Right renal cortex interstitium (tissue), 3 donors: ENCODE measurements around the gene ZBTB4. TPM values are rescaled to one million over a fixed set of nuclear protein-coding genes. Genes with fewer than 3 reads are reported as not detected.
"Not testable (repeated sequence)": the region's sequence is repeated elsewhere in the genome, so short reads cannot be mapped to it uniquely, and the experiment has no call there.

Source experiments
- DNase-seq, 3 donors: peaks; one replicate each; pipeline ENCODE4 v3.0.0-alpha.2; 2013; ENCODE audit warnings: low read depth in 3 of 3, low spot score in 2 of 3
- polyA plus RNA-seq, 3 donors: library from polyadenylated mRNA; unstranded; fragments of 120-200 nt; gene quantifications; one replicate each; pipeline ENCODE4 v1.2.1, GENCODE V29; 2013; ENCODE audit not compliant: insufficient read length in 3 of 3

ZBTB4 gene
- polyA plus RNA-seq, 3 donors = 35.9 to 38.0 (median 37.6) TPM

DNA sequence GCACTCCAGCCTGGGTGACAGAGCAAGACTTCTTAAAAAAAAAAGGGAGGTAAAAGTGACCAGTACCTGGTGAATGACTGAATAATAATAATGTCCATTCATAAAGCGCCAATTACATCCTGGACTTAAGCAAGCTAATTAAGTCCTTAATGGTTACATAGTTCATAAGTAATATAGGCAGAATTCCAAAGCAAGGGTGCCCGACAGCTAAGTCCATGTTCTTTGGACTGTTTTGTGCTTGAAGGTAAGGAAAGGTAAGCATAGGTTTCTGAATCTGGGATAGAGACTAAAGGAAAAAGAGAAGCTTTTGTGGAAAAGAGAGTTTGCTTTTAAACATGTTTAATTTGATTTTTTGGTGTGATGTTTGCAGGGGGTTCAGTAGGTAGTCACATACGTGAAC, 14.5 kb upstream of the ZBTB4 start:
- no peak for DNase-seq

DNA sequence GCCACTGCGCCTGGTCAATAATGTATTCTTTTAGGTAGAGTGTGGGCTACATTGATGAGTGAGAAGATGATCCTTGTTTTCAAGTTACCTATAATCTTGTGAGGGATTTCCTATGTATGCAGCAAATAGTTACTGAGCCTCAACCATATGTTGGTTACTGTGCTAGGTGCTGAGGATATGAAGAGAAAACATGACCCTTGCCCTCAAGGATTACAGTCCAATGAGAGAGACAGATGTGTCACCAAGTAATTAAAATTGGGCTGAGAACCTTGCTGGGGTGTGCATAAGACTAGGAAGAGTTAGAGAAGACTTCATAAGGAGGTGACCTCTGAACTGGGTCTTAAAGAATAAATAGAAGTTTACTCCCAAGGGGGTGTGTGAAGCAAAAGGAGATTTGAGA, 12.2 kb upstream of the ZBTB4 start:
- DNase-seq = no peak

DNA sequence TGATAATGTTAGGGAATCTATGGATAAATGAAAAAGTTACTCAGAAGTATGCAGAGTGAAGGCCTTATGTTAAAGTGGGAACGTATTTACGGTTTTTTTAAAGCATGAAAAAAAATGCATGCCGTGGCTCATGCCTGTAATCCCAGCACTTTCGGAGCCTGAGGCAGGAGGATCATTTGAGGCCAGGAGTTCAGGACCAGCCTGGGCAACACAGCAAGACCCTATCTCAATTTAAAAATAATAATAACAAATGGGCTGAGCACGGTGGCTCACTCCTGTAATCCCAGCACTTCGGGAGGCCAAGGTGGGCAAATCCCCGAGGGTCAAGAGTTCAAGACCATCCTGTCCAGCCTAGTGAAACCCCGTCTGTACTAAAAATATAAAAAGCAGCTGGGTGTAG, 10.7 kb upstream of the ZBTB4 start:
- DNase-seq = no peak

GRCh38 chr17:7486181-7486580, 6.8 kb upstream of the ZBTB4 start:
- DNase-seq = no peak

GRCh38 chr17:7484919-7485377, 5.5 kb upstream of the ZBTB4 start:
- DNase-seq = no peak

DNA sequence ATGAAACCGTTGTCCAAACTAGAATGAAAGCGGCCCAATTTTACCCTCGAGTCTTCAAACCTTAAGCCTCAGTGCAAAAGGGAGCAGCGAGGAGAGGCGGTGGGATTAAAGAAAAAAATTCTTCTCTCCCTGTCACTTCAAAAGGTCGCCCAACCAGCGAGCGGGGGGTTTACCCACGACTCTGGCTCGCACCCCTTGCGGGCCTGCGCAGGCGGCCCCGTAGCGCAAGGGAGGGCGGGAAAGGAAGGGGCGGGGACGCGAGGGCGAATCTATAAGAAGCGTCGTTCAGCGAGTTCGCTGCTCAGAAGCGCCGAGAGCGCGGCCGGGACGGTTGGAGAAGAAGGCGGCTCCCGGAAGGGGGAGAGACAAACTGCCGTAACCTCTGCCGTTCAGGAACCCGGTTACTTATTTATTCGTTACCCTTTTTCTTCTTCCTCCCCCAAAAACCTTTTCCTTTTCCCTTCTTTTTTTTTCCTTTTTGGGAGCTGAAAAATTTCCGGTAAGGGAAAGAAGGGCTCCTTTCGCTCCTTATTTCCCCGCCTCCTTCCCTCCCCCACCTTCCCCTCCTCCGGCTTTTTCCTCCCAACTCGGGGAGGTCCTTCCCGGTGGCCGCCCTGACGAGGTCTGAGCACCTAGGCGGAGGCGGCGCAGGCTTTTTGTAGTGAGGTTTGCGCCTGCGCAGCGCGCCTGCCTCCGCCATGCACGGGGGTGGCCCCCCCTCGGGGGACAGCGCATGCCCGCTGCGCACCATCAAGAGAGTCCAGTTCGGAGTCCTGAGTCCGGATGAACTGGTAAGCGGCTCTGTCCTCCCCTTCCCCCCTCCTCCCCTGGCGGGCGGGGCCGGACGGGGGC, 4.9 kb upstream of the ZBTB4 start, which contains the start of gene POLR2A:
Gene POLR2A, plus strand, starts transcription at position 300 of the 852 bp plus-strand sequence.
- peak; percentile 95 to 98 (median 96) for DNase-seq

- no peak for DNase-seq
Observed at GRCh38 chr17:7483255-7484066, 4.0 kb upstream of the ZBTB4 start.

DNA sequence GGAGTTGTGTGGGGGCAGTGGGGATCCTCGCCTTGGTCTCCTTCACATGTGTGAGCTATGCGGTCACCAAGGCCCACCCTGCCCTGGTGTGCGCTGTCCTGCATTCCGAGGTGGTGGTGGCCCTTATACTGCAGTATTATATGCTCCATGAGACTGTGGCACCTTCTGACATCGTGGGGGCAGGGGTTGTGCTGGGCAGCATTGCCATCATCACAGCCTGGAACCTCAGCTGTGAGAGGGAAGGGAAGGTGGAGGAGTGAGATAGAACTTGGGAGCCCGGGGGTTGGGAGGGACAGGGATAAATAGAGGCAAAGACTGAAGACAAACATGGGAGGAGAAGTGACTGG, 3.3 kb upstream of the ZBTB4 start:
- not testable (repeated sequence) for DNase-seq

DNA sequence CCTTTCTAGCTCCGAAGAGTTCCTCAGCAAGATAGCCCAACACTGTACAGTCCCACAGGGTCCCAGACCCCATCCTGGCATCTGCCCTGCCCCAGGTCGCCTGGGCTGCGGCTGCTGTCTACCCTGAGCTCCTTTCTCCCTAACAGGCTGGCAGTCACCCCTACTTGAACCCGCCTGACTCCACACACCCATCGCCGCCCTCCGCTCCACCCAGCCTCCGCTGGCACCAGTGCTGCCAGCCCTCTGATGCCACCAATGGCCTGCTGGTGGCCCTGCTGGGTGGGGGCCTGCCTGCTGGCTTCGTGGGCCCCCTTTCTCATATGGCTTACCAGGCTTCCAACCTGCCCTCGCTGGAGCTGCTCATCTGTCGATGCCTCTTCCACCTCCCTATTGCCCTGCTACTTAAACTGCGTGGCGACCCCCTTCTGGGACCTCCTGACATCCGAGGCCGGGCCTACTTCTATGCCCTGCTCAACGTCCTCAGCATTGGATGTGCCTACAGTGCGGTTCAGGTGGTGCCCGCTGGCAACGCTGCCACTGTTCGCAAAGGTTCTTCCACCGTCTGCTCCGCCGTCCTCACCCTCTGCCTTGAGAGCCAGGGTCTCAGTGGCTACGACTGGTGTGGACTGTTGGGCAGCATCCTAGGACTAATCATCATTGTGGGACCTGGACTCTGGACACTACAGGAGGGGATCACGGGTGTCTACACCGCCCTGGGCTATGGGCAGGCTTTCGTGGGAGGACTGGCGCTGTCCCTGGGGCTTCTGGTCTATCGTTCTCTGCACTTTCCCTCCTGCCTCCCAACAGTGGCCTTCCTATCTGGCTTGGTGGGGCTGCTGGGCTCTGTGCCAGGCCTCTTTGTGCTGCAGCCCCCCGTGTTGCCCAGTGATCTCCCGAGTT, 2.7 kb upstream of the ZBTB4 start:
- not testable (repeated sequence) for DNase-seq

DNA sequence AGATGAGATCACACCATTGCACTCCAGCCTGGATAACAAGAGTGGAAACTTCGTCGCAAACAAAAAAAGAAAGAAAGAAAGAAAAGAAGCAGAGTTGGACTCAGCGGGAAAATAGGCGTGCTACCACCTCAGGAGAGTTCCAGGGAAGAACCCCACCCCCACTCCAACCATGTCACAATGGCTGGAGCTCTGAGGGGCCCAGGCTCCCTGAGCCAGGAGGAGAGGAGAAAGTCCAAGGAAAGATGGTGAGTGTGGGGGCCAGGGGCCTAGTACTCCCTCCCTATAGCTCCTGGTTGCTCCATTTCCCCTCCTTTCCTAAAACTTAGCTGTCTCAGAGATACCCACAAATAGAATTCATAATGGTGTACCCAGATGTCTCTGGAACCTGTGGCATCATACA, 1.8 kb upstream of the ZBTB4 start, which contains the start of gene SLC35G6:
Gene SLC35G6, plus strand, starts transcription at position 172 of the 400 bp plus-strand sequence. Its CDS starts 71 bp downstream, at position 243.
- DNase-seq = not testable (repeated sequence)

DNA sequence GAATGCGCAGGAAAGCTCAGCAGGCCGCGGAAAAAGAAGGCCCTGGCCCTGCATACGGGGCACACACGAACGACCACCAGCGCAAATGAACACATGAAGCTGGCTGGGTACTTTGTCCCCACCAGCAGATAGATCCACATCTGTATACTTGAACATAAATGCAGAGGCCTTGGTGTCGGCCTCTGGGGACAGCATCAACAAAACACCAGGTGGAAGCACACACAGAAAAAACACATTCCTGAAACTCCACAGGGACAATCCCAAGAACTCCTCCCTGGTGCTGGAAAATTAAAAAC, 606 bp upstream of the ZBTB4 start:
- no peak for DNase-seq

GRCh38 chr17:7478276-7479212, 887 bp downstream of the ZBTB4 start:
- DNase-seq = no peak

GRCh38 chr17:7477392-7478275, 1.8 kb downstream of the ZBTB4 start:
- DNase-seq = no peak

GRCh38 chr17:7476951-7477350, 2.5 kb downstream of the ZBTB4 start:
- no peak for DNase-seq

DNA sequence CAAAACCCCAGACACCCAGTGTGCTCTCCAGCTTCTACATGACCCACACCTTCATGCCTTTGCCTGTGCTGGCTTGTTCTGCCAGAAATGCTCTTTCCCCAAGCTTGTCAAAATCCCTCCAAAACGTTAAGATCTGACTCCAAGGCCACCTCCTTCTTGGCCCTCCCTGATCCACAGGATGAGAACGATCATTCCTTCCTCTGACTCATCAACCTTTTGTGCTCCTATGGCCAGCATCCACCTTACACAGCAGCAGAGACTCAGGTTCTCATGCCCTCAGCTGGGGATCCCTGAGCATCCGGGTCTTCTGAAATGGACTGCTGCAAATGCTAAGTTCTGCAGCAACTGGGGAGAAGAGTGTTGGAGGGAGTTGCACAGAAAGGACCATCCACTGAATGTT, 2.9 kb downstream of the ZBTB4 start:
- no peak for DNase-seq

- no peak for DNase-seq
Observed at GRCh38 chr17:7475764-7476422, 3.5 kb downstream of the ZBTB4 start.

GRCh38 chr17:7474767-7475166, 4.7 kb downstream of the ZBTB4 start:
- not testable (repeated sequence) for DNase-seq

DNA sequence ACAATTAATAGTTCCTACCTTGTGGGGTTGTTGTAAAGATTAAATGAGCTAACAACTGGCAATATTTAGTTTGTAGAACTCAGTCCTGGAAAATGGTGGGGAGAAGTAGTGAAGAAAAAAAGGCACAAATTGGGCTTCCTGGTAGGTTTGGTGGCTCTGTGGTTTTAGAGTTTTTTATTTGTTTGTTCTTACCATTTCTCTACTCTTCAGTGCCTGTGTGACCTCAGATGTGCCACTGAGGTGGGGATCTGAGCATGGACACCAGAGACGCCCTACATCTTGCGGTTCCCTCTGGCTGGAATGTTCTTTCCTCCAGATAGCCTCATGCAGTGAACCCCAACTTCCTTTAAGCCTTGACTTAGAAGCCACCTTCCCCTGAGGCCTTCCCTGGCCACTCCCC, 7.7 kb downstream of the ZBTB4 start:
- DNase-seq = no peak
